Liver (tissue), 9 donors: ENCODE measurements around the gene AOPEP. TPM values are rescaled to one million over a fixed set of nuclear protein-coding genes. Genes with fewer than 3 reads are reported as not detected.

Experiments used
- DNase-seq: peaks from one replicate; pipeline ENCODE4 v3.0.0-alpha.2; 2017; ENCODE audit warnings: low spot score
- H3K27ac ChIP-seq, 2 donors: one replicate each; pipeline ENCODE4 v1.7.0; 2013; ENCODE audit warnings: inconsistent platforms in 2 of 2, low read length in 2 of 2, control low read depth in 1 of 2, low read depth in 1 of 2, mild to moderate bottlenecking in 1 of 2
- H3K27me3 ChIP-seq, 4 donors: one replicate each; pipeline versions ENCODE4 v1.6.1 to v1.7.0; 2013; ENCODE audit warnings: low read length in 3 of 4, inconsistent platforms in 1 of 4, mild to moderate bottlenecking in 1 of 4, moderate library complexity in 1 of 4; ENCODE audit not compliant: control insufficient read depth in 4 of 4, insufficient read depth in 4 of 4
- H3K36me3 ChIP-seq, 4 donors: one replicate each; pipeline versions ENCODE4 v1.6.1 to v1.7.0; 2013; ENCODE audit warnings: low read length in 3 of 4, mild to moderate bottlenecking in 3 of 4, low read depth in 1 of 4, moderate library complexity in 1 of 4; ENCODE audit not compliant: control insufficient read depth in 4 of 4, insufficient read depth in 3 of 4
- H3K4me1 ChIP-seq, 4 donors: one replicate each; pipeline versions ENCODE4 v1.6.1 to v1.7.0; 2013; ENCODE audit warnings: low read length in 3 of 4, mild to moderate bottlenecking in 3 of 4, moderate library complexity in 1 of 4; ENCODE audit not compliant: control insufficient read depth in 4 of 4, insufficient read depth in 4 of 4
- H3K4me3 ChIP-seq, 3 donors: one replicate each; pipeline versions ENCODE4 v1.6.1 to v1.7.0; 2013; ENCODE audit warnings: low read length in 3 of 3, control low read depth in 1 of 3, low read depth in 1 of 3, mild to moderate bottlenecking in 1 of 3
- H3K9ac ChIP-seq, 2 donors: one replicate each; pipeline ENCODE4 v1.7.0; 2013; ENCODE audit warnings: low read length in 2 of 2, mild to moderate bottlenecking in 2 of 2, moderate library complexity in 2 of 2, control low read depth in 1 of 2, low read depth in 1 of 2
- H3K9me3 ChIP-seq, 4 donors: one replicate each; pipeline versions ENCODE4 v1.6.1 to v1.7.0; 2013; ENCODE audit warnings: low read length in 3 of 4; ENCODE audit not compliant: control insufficient read depth in 4 of 4
- ATF3 ChIP-seq: IDR thresholded peaks from 2 replicates; pipeline ENCODE4 v1.6.1; 2016; ENCODE audit warnings: antibody characterized with exemption
- CTCF ChIP-seq: fragments of 150-350 bp; IDR thresholded peaks from 2 replicates; pipeline ENCODE4 v1.5.1; 2017; ENCODE audit warnings: improper control_type of control experiment, low read depth, low read length; ENCODE audit not compliant: missing input control
- EGR1 ChIP-seq, 2 donors: IDR thresholded peaks; 2 replicates each; pipeline ENCODE4 v1.6.1; 2016 to 2018; ENCODE audit warnings: antibody characterized with exemption in 2 of 2, low read depth in 2 of 2
- FOXA1 ChIP-seq: IDR thresholded peaks from 2 replicates; pipeline ENCODE4 v1.6.1; 2016; ENCODE audit warnings: antibody characterized with exemption
- FOXA2 ChIP-seq: IDR thresholded peaks from 2 replicates; pipeline ENCODE4 v1.6.1; 2016; ENCODE audit warnings: antibody characterized with exemption
- GABPA ChIP-seq, 2 donors: IDR thresholded peaks in 1 of 2; conservative IDR thresholded peaks in 1 of 2; 2 replicates each; pipeline ENCODE4 v1.6.1; 2016; ENCODE audit warnings: antibody characterized with exemption in 2 of 2, mild to moderate bottlenecking in 1 of 2, moderate library complexity in 1 of 2
- HNF4A ChIP-seq, 2 donors: conservative IDR thresholded peaks; 2 replicates each; pipeline ENCODE4 v1.6.1; 2016; ENCODE audit warnings: antibody characterized with exemption in 2 of 2, mild to moderate bottlenecking in 2 of 2
- HNF4G ChIP-seq: IDR thresholded peaks from 2 replicates; pipeline ENCODE4 v1.6.1; 2016; ENCODE audit warnings: antibody characterized with exemption
- JUND ChIP-seq, 2 donors: IDR thresholded peaks; 2 replicates each; pipeline ENCODE4 v1.6.1; 2016; ENCODE audit warnings: antibody characterized with exemption in 2 of 2
- MAX ChIP-seq: IDR thresholded peaks from 2 replicates; pipeline ENCODE4 v1.6.1; 2016; ENCODE audit warnings: antibody characterized with exemption
- NR2F2 ChIP-seq: IDR thresholded peaks from 2 replicates; pipeline ENCODE4 v1.6.1; 2016; ENCODE audit warnings: antibody characterized with exemption
- RAD21 ChIP-seq, 2 donors: IDR thresholded peaks; 2 replicates each; pipeline ENCODE4 v1.6.1; 2016; ENCODE audit warnings: antibody characterized with exemption in 2 of 2, mild to moderate bottlenecking in 2 of 2
- REST ChIP-seq: IDR thresholded peaks from 2 replicates; pipeline ENCODE4 v1.6.1; 2016; ENCODE audit warnings: antibody characterized with exemption, mild to moderate bottlenecking
- RXRA ChIP-seq, 2 donors: IDR thresholded peaks; 2 replicates each; pipeline ENCODE4 v1.6.1; 2017 to 2018; ENCODE audit warnings: antibody characterized with exemption in 2 of 2, mild to moderate bottlenecking in 1 of 2
- SP1 ChIP-seq: IDR thresholded peaks from 2 replicates; pipeline ENCODE4 v1.6.1; 2018; ENCODE audit warnings: antibody characterized with exemption, mild to moderate bottlenecking
- TAF1 ChIP-seq: conservative IDR thresholded peaks from 2 replicates; pipeline ENCODE4 v1.6.1; 2016; ENCODE audit warnings: antibody characterized with exemption, mild to moderate bottlenecking
- YY1 ChIP-seq: IDR thresholded peaks from 2 replicates; pipeline ENCODE4 v1.6.1; 2016; ENCODE audit warnings: antibody characterized with exemption, mild to moderate bottlenecking
- ZBTB33 ChIP-seq: IDR thresholded peaks from 2 replicates; pipeline ENCODE4 v1.6.1; 2016; ENCODE audit warnings: antibody characterized with exemption
- WGBS: extraction: QIAGEN DNeasy Blood & Tissue Kit; methylation state at CpG from one replicate; pipeline ENCODE4 v1.1.7; 2013; 5-methylcytosine and 5-hydroxymethylcytosine counted together
- polyA plus RNA-seq, 2 donors: library from polyadenylated mRNA; stranded (reverse) in 1 of 2; unstranded in 1 of 2; fragments of 200-250 nt in 1 of 2; fragments of >200 nt in 1 of 2; fragmentation: Nextera tagmentation in 1 of 2; extraction: Ambion mirVana in 1 of 2; gene quantifications; one replicate each; pipeline versions ENCODE4 v1.2.1 to v1.2.3, GENCODE V29; 2013 to 2015
- total RNA-seq, 2 donors: library from RNA; depleted of rRNA; stranded (reverse); fragments of >200 nt; gene quantifications; one replicate each; pipeline ENCODE4 v1.2.3, GENCODE V29; 2014
- donor health status: healthy.
- donor health status: healthy.
- donor health status: healthy.
- donor health status: healthy.
- donor health status: healthy.

Gene AOPEP
- total and polyA plus RNA-seq, 4 donors = 22.2 to 77.1 (median 34.8) TPM

GRCh38 chr9:95078511-95078910 lies 352.0 kb downstream of the AOPEP start:
- Histone ChIP-seq H3K4me3 (no peak overlapping the region), H3K9me3 (no peaks in the 10 kb centered on the region), H3K27me3 (no peaks in the 10 kb centered on the region), H3K9ac (no peak overlapping the region), H3K36me3 (peaks cover 8 to 76% (median 53%) of the 10 kb centered on the region in 4 donors), H3K27ac (no peak overlapping the region), H3K4me1 (peaks cover 0 to 36% (median 19%) of the 10 kb centered on the region in 4 donors)
- no peak for DNase-seq
- TF ChIP-seq RXRA (IDR thresholded peaks at IDR 0.05) (no peak), YY1 (no peak), SP1 (no peak), HNF4A (conservative IDR thresholded peaks at IDR 0.05) (no peak), HNF4G (no peak), GABPA (IDR thresholded peaks at IDR 0.05 in 1 of 2, conservative IDR thresholded peaks at IDR 0.05 in 1 of 2) (no peak), TAF1 (no peak), RAD21 (IDR thresholded peaks at IDR 0.05) (no peak), NR2F2 (no peak), ZBTB33 (no peak), ATF3 (no peak), FOXA2 (no peak), MAX (no peak), REST (no peak), CTCF (no peak), JUND (IDR thresholded peaks at IDR 0.05) (no peak), EGR1 (IDR thresholded peaks at IDR 0.05; ENCODE audit: low read depth in 2 of 2) (no peak), FOXA1 (no peak)
- 93% methylated on average over 12 of the region's 12 CpGs for WGBS
